Measurements from ENCODE around the gene ADSS1.
A peak's percentile ranks its signal among the peaks of the same experiment; 100 is the strongest.

ADSS1 gene

DNA sequence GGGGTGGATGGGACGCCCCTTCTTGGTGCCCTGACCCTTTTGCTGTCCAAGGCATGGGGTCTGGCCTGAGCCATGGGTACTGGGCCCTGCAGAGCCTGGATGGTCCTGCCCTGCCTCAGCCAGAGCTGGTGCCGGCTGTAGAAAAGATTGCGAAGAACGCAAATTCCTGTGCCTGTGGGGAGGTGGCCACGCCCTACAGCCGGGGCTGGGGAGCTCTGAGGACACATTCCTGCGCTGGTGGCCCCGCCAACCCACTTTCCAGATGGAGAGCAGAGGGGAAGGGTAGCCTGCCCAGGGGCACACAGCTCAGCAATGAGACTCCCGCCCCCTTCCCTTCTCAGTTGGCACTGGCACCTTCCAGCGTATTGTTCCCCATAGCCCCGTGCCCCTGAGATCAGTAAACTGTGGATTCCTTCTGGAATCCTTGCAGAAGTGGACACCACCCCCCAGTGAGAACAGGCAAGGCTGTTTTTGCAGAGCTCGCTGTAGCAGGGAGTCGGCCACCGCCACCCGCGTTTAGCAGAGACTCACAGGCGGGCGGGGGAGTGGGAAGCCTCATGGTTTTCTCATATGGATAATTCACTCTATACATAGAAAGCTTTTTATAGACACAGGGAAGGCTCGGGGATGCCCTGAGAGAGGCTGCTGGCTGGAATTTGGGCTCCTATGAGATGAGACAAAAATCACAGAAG, 26.0 kb upstream of the ADSS1 start:
- WGBS, result 78% methylated on average over 13 of the region's 19 CpGs
- Histone ChIP-seq H2AK5ac (ENCODE audit: low read length, severe bottlenecking) (no peak overlapping the region), H2AFZ (ENCODE audit: low read depth, low read length) (no peak overlapping the region), H4K8ac (ENCODE audit: low read length) (no peak overlapping the region), H3K14ac (ENCODE audit: low read length in 2 of 2) (peak overlapping the region in 1 of 2 experiments; percentile 13), H3K4me3 (ENCODE audit: insufficient read depth in 1 of 2, low read depth in 1 of 2, low read length in 2 of 2) (no peak overlapping the region), H3K79me1 (replicated peaks; ENCODE audit: low read length, poor library complexity, severe bottlenecking) (peaks cover 20% of the 10 kb centered on the region), H2BK120ac (ENCODE audit: low read depth, low read length) (no peak overlapping the region), H3K27me3 (ENCODE audit: control insufficient read depth in 1 of 2, insufficient read depth in 1 of 2, low read length in 2 of 2) (no peaks in the 10 kb centered on the region), H2BK15ac (ENCODE audit: low read depth, poor library complexity, severe bottlenecking) (no peak overlapping the region), H3K9me3 (ENCODE audit: control insufficient read depth, low read length) (no peaks in the 10 kb centered on the region), H4K91ac (ENCODE audit: low read length) (no peak overlapping the region), H3K18ac (ENCODE audit: low read depth in 1 of 2, low read length in 2 of 2) (peak overlapping the region in 1 of 2 experiments; percentile 53), H3K23ac (ENCODE audit: low read length in 2 of 2) (no peak overlapping the region), H3K4me2 (ENCODE audit: low read length, poor library complexity, severe bottlenecking) (peak overlapping the region; percentile 30), H3K4me1 (ENCODE audit: control insufficient read depth, insufficient read depth, low read depth, low read length) (peaks cover 85% of the 10 kb centered on the region), H3K27ac (ENCODE audit: low read length, poor library complexity, severe bottlenecking) (peak overlapping the region; percentile 57), H3K4ac (ENCODE audit: low read depth in 1 of 2, low read length in 2 of 2) (peak overlapping the region in 1 of 2 experiments; percentile 66), H3K9ac (ENCODE audit: low read length) (peak overlapping the region; percentile 45), H2BK5ac (ENCODE audit: low read depth, low read length, poor library complexity, severe bottlenecking) (no peak overlapping the region), H2BK12ac (ENCODE audit: low read length in 2 of 2) (no peak overlapping the region), H3K36me3 (ENCODE audit: control insufficient read depth in 1 of 2, insufficient read depth in 2 of 2, low read depth in 1 of 2, low read length in 2 of 2) (peaks cover 34 to 78% of the 10 kb centered on the region in 2 experiments)
- DNase-seq, result no peak

- Histone ChIP-seq H2BK12ac (ENCODE audit: low read length in 2 of 2) (no peak overlapping the region), H3K4ac (ENCODE audit: low read depth in 1 of 2, low read length in 2 of 2) (peak overlapping the region in 1 of 2 experiments; percentile 66), H3K4me1 (ENCODE audit: control insufficient read depth, insufficient read depth, low read depth, low read length) (peaks cover 79% of the 10 kb centered on the region), H3K18ac (ENCODE audit: low read depth in 1 of 2, low read length in 2 of 2) (peak overlapping the region in 1 of 2 experiments; percentile 52), H2BK5ac (ENCODE audit: low read depth, low read length, poor library complexity, severe bottlenecking) (no peak overlapping the region), H4K91ac (ENCODE audit: low read length) (no peak overlapping the region), H3K4me3 (ENCODE audit: insufficient read depth in 1 of 2, low read depth in 1 of 2, low read length in 2 of 2) (no peak overlapping the region), H3K4me2 (ENCODE audit: low read length, poor library complexity, severe bottlenecking) (no peak overlapping the region), H2AFZ (ENCODE audit: low read depth, low read length) (no peak overlapping the region), H3K27me3 (ENCODE audit: control insufficient read depth in 1 of 2, insufficient read depth in 1 of 2, low read length in 2 of 2) (no peaks in the 10 kb centered on the region), H3K23ac (ENCODE audit: low read length in 2 of 2) (no peak overlapping the region), H3K27ac (ENCODE audit: low read length, poor library complexity, severe bottlenecking) (peak overlapping the region; percentile 57), H3K79me1 (replicated peaks; ENCODE audit: low read length, poor library complexity, severe bottlenecking) (peaks cover 27% of the 10 kb centered on the region), H2BK15ac (ENCODE audit: low read depth, poor library complexity, severe bottlenecking) (no peak overlapping the region), H3K36me3 (ENCODE audit: control insufficient read depth in 1 of 2, insufficient read depth in 2 of 2, low read depth in 1 of 2, low read length in 2 of 2) (peaks cover 42 to 78% of the 10 kb centered on the region in 2 experiments), H3K9ac (ENCODE audit: low read length) (peak overlapping the region; percentile 32), H4K8ac (ENCODE audit: low read length) (peak overlapping the region; percentile 13), H3K14ac (ENCODE audit: low read length in 2 of 2) (no peak overlapping the region), H2BK120ac (ENCODE audit: low read depth, low read length) (no peak overlapping the region), H2AK5ac (ENCODE audit: low read length, severe bottlenecking) (peak overlapping the region; percentile 26), H3K9me3 (ENCODE audit: control insufficient read depth, low read length) (no peaks in the 10 kb centered on the region)
- DNase-seq, result no peak
- WGBS, result 94% methylated on average over 23 of the region's 24 CpGs
These were observed 25.2 kb upstream of the ADSS1 start for GRCh38 chr14:104698688-104699425.

DNA sequence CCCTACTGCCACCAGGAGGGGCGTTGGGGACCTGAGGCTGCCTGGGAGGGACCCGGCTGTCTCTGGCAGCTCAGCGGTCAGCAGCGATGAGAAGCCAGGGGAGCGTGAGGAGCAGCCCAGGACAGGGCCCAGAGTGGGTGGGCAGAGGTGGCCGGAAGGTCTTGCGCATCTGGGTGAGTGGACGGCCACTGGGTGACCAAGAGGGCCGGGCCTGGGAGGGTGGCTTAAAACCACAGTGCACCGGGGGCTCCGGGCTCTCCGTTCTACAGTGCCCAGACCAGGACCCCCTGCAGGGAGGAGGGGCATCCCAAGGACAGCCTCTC, 24.6 kb upstream of the ADSS1 start:
- Histone ChIP-seq H3K4me1 (ENCODE audit: control insufficient read depth, insufficient read depth, low read depth, low read length) (peaks cover 74% of the 10 kb centered on the region), H2AK5ac (ENCODE audit: low read length, severe bottlenecking) (no peak overlapping the region), H2BK12ac (ENCODE audit: low read length in 2 of 2) (peak overlapping the region in 1 of 2 experiments; percentile 58), H3K14ac (ENCODE audit: low read length in 2 of 2) (no peak overlapping the region), H3K9me3 (ENCODE audit: control insufficient read depth, low read length) (no peaks in the 10 kb centered on the region), H3K18ac (ENCODE audit: low read depth in 1 of 2, low read length in 2 of 2) (no peak overlapping the region), H3K4ac (ENCODE audit: low read depth in 1 of 2, low read length in 2 of 2) (no peak overlapping the region), H3K9ac (ENCODE audit: low read length) (no peak overlapping the region), H3K4me2 (ENCODE audit: low read length, poor library complexity, severe bottlenecking) (no peak overlapping the region), H4K91ac (ENCODE audit: low read length) (no peak overlapping the region), H3K36me3 (ENCODE audit: control insufficient read depth in 1 of 2, insufficient read depth in 2 of 2, low read depth in 1 of 2, low read length in 2 of 2) (peaks cover 48 to 78% of the 10 kb centered on the region in 2 experiments), H2AFZ (ENCODE audit: low read depth, low read length) (no peak overlapping the region), H3K27me3 (ENCODE audit: control insufficient read depth in 1 of 2, insufficient read depth in 1 of 2, low read length in 2 of 2) (no peaks in the 10 kb centered on the region), H2BK15ac (ENCODE audit: low read depth, poor library complexity, severe bottlenecking) (no peak overlapping the region), H3K79me1 (replicated peaks; ENCODE audit: low read length, poor library complexity, severe bottlenecking) (peaks cover 30% of the 10 kb centered on the region), H3K27ac (ENCODE audit: low read length, poor library complexity, severe bottlenecking) (no peak overlapping the region), H4K8ac (ENCODE audit: low read length) (no peak overlapping the region), H2BK120ac (ENCODE audit: low read depth, low read length) (no peak overlapping the region), H2BK5ac (ENCODE audit: low read depth, low read length, poor library complexity, severe bottlenecking) (no peak overlapping the region), H3K23ac (ENCODE audit: low read length in 2 of 2) (no peak overlapping the region), H3K4me3 (ENCODE audit: insufficient read depth in 1 of 2, low read depth in 1 of 2, low read length in 2 of 2) (no peak overlapping the region)
- no peak for DNase-seq
- WGBS, result 97% methylated on average over 12 of the region's 12 CpGs

DNA sequence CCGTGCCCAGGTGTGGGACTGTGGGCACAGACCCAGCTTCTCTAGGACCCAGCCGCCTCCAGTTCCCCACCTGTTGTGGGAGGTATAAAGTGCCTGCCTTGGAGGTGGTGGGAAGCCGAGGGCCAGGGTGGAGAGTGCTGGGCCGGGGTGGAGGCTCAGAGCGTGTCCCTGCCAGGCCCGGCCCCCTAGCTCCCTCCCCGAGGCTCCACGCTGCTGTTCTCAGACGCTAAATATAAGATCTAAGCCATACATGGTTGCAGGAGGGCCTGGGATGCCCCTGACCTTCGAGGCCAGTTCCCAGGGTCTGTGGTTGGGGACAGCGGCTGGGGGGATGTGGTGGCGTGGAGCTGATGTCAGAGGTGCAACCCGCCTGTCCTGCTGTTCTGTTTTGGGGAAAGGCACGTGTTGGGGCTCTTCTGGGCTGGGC, 23.8 kb upstream of the ADSS1 start:
- Histone ChIP-seq H4K8ac (ENCODE audit: low read length) (no peak overlapping the region), H3K4me1 (ENCODE audit: control insufficient read depth, insufficient read depth, low read depth, low read length) (peaks cover 65% of the 10 kb centered on the region)

More for the DNA sequence above, 23.8 kb upstream of the ADSS1 start:
- H3K9ac ChIP-seq (ENCODE audit: low read length), result no peak overlapping the region
- H4K91ac ChIP-seq (ENCODE audit: low read length), result no peak overlapping the region
- H2AK5ac ChIP-seq (ENCODE audit: low read length, severe bottlenecking), result no peak overlapping the region
- no peaks in the 10 kb centered on the region for H3K27me3 ChIP-seq (ENCODE audit: control insufficient read depth in 1 of 2, insufficient read depth in 1 of 2, low read length in 2 of 2)
- peaks cover 56 to 84% of the 10 kb centered on the region in 2 experiments for H3K36me3 ChIP-seq (ENCODE audit: control insufficient read depth in 1 of 2, insufficient read depth in 2 of 2, low read depth in 1 of 2, low read length in 2 of 2)
- no peak overlapping the region for H3K4ac ChIP-seq (ENCODE audit: low read depth in 1 of 2, low read length in 2 of 2)
- H3K27ac ChIP-seq (ENCODE audit: low read length, poor library complexity, severe bottlenecking), result no peak overlapping the region
- WGBS, result 85% methylated on average over 14 of the region's 14 CpGs
- no peak overlapping the region for H2BK12ac ChIP-seq (ENCODE audit: low read length in 2 of 2)
- H3K14ac ChIP-seq (ENCODE audit: low read length in 2 of 2), result no peak overlapping the region
- peaks cover 30% of the 10 kb centered on the region for H3K79me1 ChIP-seq (replicated peaks; ENCODE audit: low read length, poor library complexity, severe bottlenecking)
- no peak overlapping the region for H3K18ac ChIP-seq (ENCODE audit: low read depth in 1 of 2, low read length in 2 of 2)
- H3K4me2 ChIP-seq (ENCODE audit: low read length, poor library complexity, severe bottlenecking), result no peak overlapping the region
- H2BK15ac ChIP-seq (ENCODE audit: low read depth, poor library complexity, severe bottlenecking), result no peak overlapping the region
- no peak overlapping the region for H2BK5ac ChIP-seq (ENCODE audit: low read depth, low read length, poor library complexity, severe bottlenecking)
- no peak overlapping the region for H2AFZ ChIP-seq (ENCODE audit: low read depth, low read length)
- no peak overlapping the region for H3K4me3 ChIP-seq (ENCODE audit: insufficient read depth in 1 of 2, low read depth in 1 of 2, low read length in 2 of 2)
- DNase-seq, result no peak
- H2BK120ac ChIP-seq (ENCODE audit: low read depth, low read length), result no peak overlapping the region
- H3K9me3 ChIP-seq (ENCODE audit: control insufficient read depth, low read length), result no peaks in the 10 kb centered on the region
- no peak overlapping the region for H3K23ac ChIP-seq (ENCODE audit: low read length in 2 of 2)

Data from mesenchymal stem cell (in vitro differentiated cells and primary cell).